IPS-20b (cell line): Measurements from ENCODE around the gene CLSTN3.
"Not testable (repeated sequence)": the region's sequence is repeated elsewhere in the genome, so short reads cannot be mapped to it uniquely, and the experiment has no call there.

ENCODE experiments used
- H3K27ac ChIP-seq: one replicate; pipeline ENCODE4 v1.5.1; 2013; ENCODE audit warnings: low read length
- H3K27me3 ChIP-seq: 2 replicates; pipeline ENCODE4 v1.6.1; 2013; ENCODE audit warnings: mild to moderate bottlenecking, low read length, inconsistent platforms; ENCODE audit not compliant: insufficient read depth
- H3K36me3 ChIP-seq: 2 replicates; pipeline ENCODE4 v1.6.1; 2013; ENCODE audit warnings: low read depth, mild to moderate bottlenecking, inconsistent platforms, low read length, moderate library complexity; ENCODE audit not compliant: insufficient read depth
- H3K4me1 ChIP-seq: 2 replicates; pipeline ENCODE4 v1.6.1; 2013; ENCODE audit warnings: mild to moderate bottlenecking, control low read depth, inconsistent platforms, low read length, moderate library complexity; ENCODE audit not compliant: insufficient read depth
- H3K4me3 ChIP-seq: 2 replicates; pipeline ENCODE4 v1.5.1; 2013; ENCODE audit warnings: mild to moderate bottlenecking, low read length, inconsistent platforms
- H3K9ac ChIP-seq: 2 replicates; pipeline ENCODE4 v1.6.1; 2013; ENCODE audit warnings: low read depth, mild to moderate bottlenecking, inconsistent platforms, low read length, moderate library complexity
- H3K9me3 ChIP-seq: 2 replicates; pipeline ENCODE4 v1.6.1; 2013; ENCODE audit warnings: mild to moderate bottlenecking, low read depth, low read length, inconsistent platforms; ENCODE audit not compliant: insufficient read depth

Gene CLSTN3

GRCh38 chr12:7107181-7107580 lies 23.0 kb upstream of the CLSTN3 start:
- H3K4me1 ChIP-seq, H3K9me3 ChIP-seq, H3K27me3 ChIP-seq, H3K27ac ChIP-seq, H3K4me3 ChIP-seq, H3K9ac ChIP-seq, H3K36me3 ChIP-seq: not testable (repeated sequence)

- peak overlapping the region; percentile 94 for H3K4me3 ChIP-seq
- H3K27me3 ChIP-seq = no peaks in the 10 kb centered on the region; the same call in 1 of the 2 replicates
- H3K9me3 ChIP-seq = peaks cover 6% of the 10 kb centered on the region; the same call in 1 of the 2 replicates
- peak overlapping the region; percentile 91; the same call in 1 of the 2 replicates for H3K9ac ChIP-seq
- H3K4me1 ChIP-seq = 0 out of 2 replicates have a peak, but pooled peaks cover 4% of the 10 kb centered on the region
- H3K36me3 ChIP-seq = no peaks in the 10 kb centered on the region; the same call in 1 of the 2 replicates
- no peak overlapping the region for H3K27ac ChIP-seq
Observed at GRCh38 chr12:7107636-7108002, 22.6 kb upstream of the CLSTN3 start.

- peak overlapping the region; percentile 94 for H3K27ac ChIP-seq
- H3K4me1 ChIP-seq = 0 out of 2 replicates have a peak, but pooled peaks cover 4% of the 10 kb centered on the region
- H3K9ac ChIP-seq = peak overlapping the region; percentile 91
Observed at GRCh38 chr12:7108003-7108795, 22.0 kb upstream of the CLSTN3 start.

GRCh38 chr12:7108796-7109571 lies 21.2 kb upstream of the CLSTN3 start, which contains the start of gene C1RL:
Gene C1RL (minus strand): TSS chr12:7109214. CDS start chr12:7109180, 34 bp downstream.
- Histone ChIP-seq H3K9me3 (peaks cover 6% of the 10 kb centered on the region; the same call in 1 of the 2 replicates), H3K27me3 (no peaks in the 10 kb centered on the region; the same call in 1 of the 2 replicates), H3K27ac (peak within 1 kb of the TSS; percentile 94), H3K36me3 (no peaks in the 10 kb centered on the region; the same call in 1 of the 2 replicates), H3K4me3 (peak within 1 kb of the TSS; percentile 94), H3K9ac (peak within 1 kb of the TSS; percentile 91), H3K4me1 (0 out of 2 replicates have a peak, but pooled peaks cover 4% of the 10 kb centered on the region)

More at GRCh38 chr12:7108003-7108795, 22.0 kb upstream of the CLSTN3 start:
- Histone ChIP-seq H3K36me3 (no peaks in the 10 kb centered on the region; the same call in 1 of the 2 replicates), H3K4me3 (peak overlapping the region; percentile 94), H3K9me3 (peaks cover 6% of the 10 kb centered on the region; the same call in 1 of the 2 replicates), H3K27me3 (no peaks in the 10 kb centered on the region; the same call in 1 of the 2 replicates)

- Histone ChIP-seq H3K9me3 (peaks cover 6% of the 10 kb centered on the region; the same call in 1 of the 2 replicates), H3K27ac (no peak overlapping the region), H3K27me3 (no peaks in the 10 kb centered on the region; the same call in 1 of the 2 replicates), H3K36me3 (no peaks in the 10 kb centered on the region; the same call in 1 of the 2 replicates), H3K4me1 (0 out of 2 replicates have a peak, but pooled peaks cover 4% of the 10 kb centered on the region), H3K4me3 (peak overlapping the region; percentile 94; the same call in 1 of the 2 replicates), H3K9ac (peak overlapping the region; percentile 85; the same call in 1 of the 2 replicates)
Observed at GRCh38 chr12:7109572-7109920, 20.6 kb upstream of the CLSTN3 start.

- H3K9ac ChIP-seq = no peak overlapping the region
Observed at GRCh38 chr12:7110661-7111060, 19.5 kb upstream of the CLSTN3 start.

GRCh38 chr12:7112041-7112440 lies 18.1 kb upstream of the CLSTN3 start:
- H3K9ac ChIP-seq = no peak overlapping the region

More at GRCh38 chr12:7110661-7111060, 19.5 kb upstream of the CLSTN3 start:
- H3K9me3 ChIP-seq = peaks cover 6% of the 10 kb centered on the region; the same call in 1 of the 2 replicates
- H3K4me1 ChIP-seq = 0 out of 2 replicates have a peak, but pooled peaks cover 4% of the 10 kb centered on the region
- H3K36me3 ChIP-seq = no peaks in the 10 kb centered on the region; the same call in 1 of the 2 replicates
- H3K27me3 ChIP-seq = no peaks in the 10 kb centered on the region; the same call in 1 of the 2 replicates
- no peak overlapping the region for H3K27ac ChIP-seq
- H3K4me3 ChIP-seq = no peak overlapping the region

GRCh38 chr12:7113389-7113871 lies 16.7 kb upstream of the CLSTN3 start:
- Histone ChIP-seq H3K27ac (no peak overlapping the region), H3K4me3 (no peak overlapping the region)

More at GRCh38 chr12:7112041-7112440, 18.1 kb upstream of the CLSTN3 start:
- no peaks in the 10 kb centered on the region; the same call in 1 of the 2 replicates for H3K27me3 ChIP-seq
- H3K4me3 ChIP-seq = no peak overlapping the region
- H3K9me3 ChIP-seq = no peaks in the 10 kb centered on the region
- no peaks in the 10 kb centered on the region for H3K36me3 ChIP-seq
- 0 out of 2 replicates have a peak, but pooled peaks cover 4% of the 10 kb centered on the region for H3K4me1 ChIP-seq
- H3K27ac ChIP-seq = no peak overlapping the region

GRCh38 chr12:7114008-7114407 lies 16.2 kb upstream of the CLSTN3 start:
- H3K27ac ChIP-seq = no peak overlapping the region
- no peaks in the 10 kb centered on the region for H3K36me3 ChIP-seq
- H3K9me3 ChIP-seq = no peaks in the 10 kb centered on the region
- H3K4me1 ChIP-seq = 0 out of 2 replicates have a peak, but pooled peaks cover 4% of the 10 kb centered on the region
- H3K9ac ChIP-seq = no peak overlapping the region
- H3K4me3 ChIP-seq = no peak overlapping the region
- H3K27me3 ChIP-seq = no peaks in the 10 kb centered on the region; the same call in 1 of the 2 replicates

More at GRCh38 chr12:7113389-7113871, 16.7 kb upstream of the CLSTN3 start:
- no peaks in the 10 kb centered on the region for H3K9me3 ChIP-seq
- no peaks in the 10 kb centered on the region; the same call in 1 of the 2 replicates for H3K27me3 ChIP-seq
- H3K36me3 ChIP-seq = no peaks in the 10 kb centered on the region
- H3K9ac ChIP-seq = no peak overlapping the region
- H3K4me1 ChIP-seq = 0 out of 2 replicates have a peak, but pooled peaks cover 4% of the 10 kb centered on the region

- Histone ChIP-seq H3K4me3 (no peak overlapping the region), H3K4me1 (no peaks in the 10 kb centered on the region), H3K27me3 (no peaks in the 10 kb centered on the region), H3K9ac (no peak overlapping the region), H3K27ac (no peak overlapping the region), H3K36me3 (no peaks in the 10 kb centered on the region), H3K9me3 (no peaks in the 10 kb centered on the region)
Observed at GRCh38 chr12:7114851-7115250, 15.3 kb upstream of the CLSTN3 start.

- Histone ChIP-seq H3K4me1 (no peaks in the 10 kb centered on the region), H3K9me3 (no peaks in the 10 kb centered on the region), H3K9ac (no peak overlapping the region), H3K27ac (no peak overlapping the region), H3K36me3 (no peaks in the 10 kb centered on the region), H3K27me3 (no peaks in the 10 kb centered on the region), H3K4me3 (no peak overlapping the region)
Observed at GRCh38 chr12:7116196-7116595, 14.0 kb upstream of the CLSTN3 start.
